GM19035 (cell line): Measurements from ENCODE around the gene MTMR12.

Source experiments
- ATAC-seq: cut with Tn5 transposase; IDR thresholded peaks from one replicate; pipeline ENCODE4 v1.9.1; 2021; ENCODE audit not compliant: unreplicated experiment

MTMR12 gene, protein sequence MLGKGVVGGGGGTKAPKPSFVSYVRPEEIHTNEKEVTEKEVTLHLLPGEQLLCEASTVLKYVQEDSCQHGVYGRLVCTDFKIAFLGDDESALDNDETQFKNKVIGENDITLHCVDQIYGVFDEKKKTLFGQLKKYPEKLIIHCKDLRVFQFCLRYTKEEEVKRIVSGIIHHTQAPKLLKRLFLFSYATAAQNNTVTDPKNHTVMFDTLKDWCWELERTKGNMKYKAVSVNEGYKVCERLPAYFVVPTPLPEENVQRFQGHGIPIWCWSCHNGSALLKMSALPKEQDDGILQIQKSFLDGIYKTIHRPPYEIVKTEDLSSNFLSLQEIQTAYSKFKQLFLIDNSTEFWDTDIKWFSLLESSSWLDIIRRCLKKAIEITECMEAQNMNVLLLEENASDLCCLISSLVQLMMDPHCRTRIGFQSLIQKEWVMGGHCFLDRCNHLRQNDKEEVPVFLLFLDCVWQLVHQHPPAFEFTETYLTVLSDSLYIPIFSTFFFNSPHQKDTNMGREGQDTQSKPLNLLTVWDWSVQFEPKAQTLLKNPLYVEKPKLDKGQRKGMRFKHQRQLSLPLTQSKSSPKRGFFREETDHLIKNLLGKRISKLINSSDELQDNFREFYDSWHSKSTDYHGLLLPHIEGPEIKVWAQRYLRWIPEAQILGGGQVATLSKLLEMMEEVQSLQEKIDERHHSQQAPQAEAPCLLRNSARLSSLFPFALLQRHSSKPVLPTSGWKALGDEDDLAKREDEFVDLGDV

DNA sequence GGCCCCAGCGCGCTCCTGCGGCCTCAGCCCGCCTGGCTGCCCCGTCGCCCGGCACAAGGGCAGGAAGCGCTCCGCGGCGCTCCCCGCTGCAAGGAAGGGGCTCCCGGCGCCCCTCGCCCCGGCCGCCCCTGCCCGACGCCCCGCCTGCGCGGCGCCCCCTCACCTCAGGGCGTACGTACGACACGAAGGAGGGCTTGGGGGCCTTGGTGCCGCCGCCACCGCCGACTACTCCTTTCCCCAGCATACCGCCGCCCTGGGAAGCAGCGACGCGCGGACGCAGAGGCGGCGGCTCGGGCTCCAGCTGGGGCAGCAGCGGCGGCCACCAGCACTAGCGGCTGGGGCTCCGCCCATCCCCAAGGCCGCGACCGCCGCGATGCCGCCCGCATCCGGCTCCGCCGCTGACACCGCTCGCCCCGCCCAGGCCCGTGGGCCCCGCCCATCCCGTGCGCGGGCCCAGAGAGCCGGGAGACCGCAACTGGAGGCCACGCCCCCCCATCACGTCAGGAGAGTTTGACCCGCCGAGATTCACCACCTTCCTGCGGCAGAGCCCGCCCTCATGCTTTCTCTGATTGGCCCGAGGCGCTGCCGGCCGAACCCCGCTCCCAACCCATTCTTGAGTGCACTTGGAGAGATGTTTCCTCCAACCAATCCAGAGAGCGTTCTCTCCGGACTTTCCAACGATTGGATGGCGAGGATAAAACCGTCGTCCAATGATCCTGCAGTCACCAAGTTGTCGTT, at the start of gene MTMR12:
Gene MTMR12 (minus strand): TSS at position 345 of the 738 bp plus-strand sequence. CDS start 101 bp downstream, at position 244.
- ATAC-seq = peak; percentile 92

DNA sequence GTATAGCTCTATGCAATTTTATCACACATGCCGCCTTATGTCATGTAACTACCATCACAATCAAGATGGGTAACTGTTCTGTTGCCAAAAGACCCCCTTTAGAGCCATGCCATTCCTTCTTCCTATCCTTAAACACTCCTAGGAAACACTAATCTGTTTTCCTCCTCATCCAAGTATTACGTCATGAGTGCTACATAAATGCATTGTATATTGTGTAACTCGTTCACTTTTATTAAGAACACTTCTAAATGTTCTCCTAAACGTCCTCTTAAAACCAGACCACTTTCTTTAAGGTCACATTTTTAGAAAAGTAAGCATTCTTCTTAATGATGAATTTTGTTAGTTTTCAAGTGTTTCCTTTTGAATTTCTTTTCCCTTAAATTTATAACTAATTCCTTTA, 49.8 kb upstream of the MTMR12 start:
- ATAC-seq = no peak

DNA sequence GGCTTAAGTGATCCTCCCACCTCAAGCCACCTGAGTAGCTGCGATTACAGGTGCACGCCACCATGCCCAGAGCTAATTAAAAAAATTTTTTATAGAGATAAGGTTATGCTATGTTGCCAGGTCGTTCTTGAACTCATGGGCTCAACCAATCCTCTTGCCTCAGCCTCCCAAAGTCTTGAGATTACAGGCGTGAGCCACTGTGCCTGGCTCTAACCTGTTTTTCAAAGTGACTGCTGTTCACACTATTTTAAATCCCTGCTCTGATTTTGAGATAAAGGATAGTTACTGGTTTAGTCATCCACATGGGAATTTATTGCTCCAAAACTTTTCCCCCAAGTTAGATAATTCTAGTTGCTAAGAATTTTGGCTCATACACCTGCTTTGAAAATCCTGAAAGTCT, 48.2 kb upstream of the MTMR12 start:
- no peak for ATAC-seq

DNA sequence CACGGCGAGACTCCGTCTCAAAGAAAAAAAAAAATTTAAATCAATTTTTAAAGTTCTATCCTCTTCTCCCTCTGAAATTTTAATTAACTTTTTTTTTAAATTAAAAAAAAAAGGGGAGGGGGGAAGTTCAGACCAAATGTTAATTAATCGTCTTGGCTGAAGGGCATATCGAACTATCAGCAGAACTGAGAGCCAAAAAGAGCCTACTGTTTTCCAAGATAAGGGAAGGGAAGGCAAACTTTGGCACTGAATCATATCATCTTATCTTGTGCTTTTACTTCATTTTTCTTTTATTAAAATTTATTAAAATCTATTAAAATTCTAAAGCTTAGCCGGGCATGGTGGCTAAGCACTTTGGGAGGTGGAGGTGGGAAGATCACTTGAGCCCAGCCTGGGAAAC, 45.9 kb upstream of the MTMR12 start:
- ATAC-seq = no peak

DNA sequence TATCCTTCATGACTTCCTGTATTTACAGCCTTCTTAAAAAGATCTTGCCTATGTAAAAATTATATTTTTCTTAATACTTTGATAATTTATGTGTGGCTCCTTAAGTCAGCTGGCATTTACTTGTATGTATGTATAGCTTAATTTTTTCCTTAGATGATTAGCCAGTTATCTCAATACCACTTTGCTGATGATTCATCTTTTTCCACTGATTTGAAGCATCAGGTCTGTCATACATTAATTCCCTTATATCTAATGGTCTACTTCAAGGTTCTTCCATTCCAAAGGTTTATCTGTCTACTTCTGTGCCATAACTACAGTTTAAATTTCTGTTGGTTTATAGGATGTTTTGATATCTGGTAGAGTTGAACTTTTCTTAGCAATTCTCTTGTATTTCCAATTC, 44.9 kb upstream of the MTMR12 start:
- ATAC-seq = no peak

DNA sequence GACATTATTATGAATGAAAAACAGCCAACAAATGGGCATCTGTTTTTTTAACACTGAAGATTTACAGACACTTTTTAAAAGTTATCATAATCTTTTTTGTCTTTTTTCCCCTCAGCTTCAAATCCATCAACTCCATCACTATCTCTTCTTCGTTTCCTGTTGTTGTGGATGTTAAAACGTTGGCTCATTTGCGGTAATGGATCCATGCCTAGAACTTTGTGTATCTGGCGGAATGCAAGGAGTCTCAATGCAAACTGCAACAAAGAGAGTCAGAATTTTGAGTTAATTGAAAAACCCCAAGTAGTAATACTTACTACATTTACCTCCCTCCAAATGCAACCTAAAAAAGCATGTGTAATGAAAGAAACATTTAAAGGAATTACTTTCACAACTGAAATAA, 42.9 kb upstream of the MTMR12 start:
- no peak for ATAC-seq

DNA sequence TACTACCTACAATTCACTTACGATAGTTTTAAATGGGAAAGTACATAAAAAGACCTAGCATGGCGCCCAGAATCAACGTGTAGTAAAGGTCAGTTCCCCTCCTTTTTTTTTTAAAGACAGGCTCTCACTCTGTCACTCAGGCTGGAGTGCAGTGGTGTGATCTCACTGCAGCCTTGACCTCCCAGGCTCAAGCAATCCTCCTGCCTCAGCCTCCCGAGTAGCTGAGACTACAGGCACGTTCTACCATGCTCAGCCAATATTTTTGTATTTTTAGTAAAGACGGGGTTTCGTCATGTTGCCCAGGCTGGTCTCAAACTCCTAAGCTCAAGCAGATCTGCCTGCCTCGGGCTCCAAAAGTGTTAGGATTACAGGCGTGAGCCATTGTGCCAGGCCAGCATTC, 40.7 kb upstream of the MTMR12 start:
- ATAC-seq = no peak

DNA sequence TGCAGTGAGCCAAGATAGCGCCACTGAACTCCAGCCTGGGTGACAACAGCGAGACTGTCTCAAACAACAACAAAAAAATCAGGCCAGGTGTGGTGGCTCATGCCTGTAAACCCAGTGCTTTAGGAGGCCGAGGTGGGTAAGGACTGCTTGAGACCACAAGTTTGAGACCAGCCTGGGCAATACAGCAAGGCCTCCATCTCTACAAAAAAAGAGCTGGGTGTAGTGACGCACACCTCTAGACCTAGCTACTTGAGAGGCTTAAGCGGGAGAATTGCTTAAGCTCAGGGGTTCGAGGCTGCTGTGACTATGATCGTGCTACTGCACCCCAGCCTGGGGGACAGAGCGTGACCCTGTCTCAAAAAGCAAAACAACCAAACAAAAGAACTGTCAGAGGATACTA, 39.9 kb upstream of the MTMR12 start:
- no peak for ATAC-seq

DNA sequence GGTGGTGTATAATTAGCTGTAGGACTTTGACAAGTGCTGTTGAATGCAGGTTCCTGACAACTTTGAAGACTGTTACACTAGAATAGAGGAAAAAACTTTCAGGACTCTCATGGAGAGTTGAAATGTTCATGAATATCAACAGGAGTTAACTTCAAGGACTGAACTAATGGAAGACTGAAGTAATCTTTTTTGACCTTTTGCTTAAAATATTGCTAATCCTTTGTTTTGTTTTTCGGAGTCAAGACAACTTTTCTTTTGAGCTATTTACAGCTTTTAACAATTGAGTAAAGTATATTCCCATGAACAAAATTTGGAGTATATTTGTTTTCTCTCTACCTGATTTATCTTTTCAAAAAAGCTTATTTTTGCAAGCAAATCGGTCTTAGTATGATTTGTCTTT, 34.1 kb upstream of the MTMR12 start:
- no peak for ATAC-seq

DNA sequence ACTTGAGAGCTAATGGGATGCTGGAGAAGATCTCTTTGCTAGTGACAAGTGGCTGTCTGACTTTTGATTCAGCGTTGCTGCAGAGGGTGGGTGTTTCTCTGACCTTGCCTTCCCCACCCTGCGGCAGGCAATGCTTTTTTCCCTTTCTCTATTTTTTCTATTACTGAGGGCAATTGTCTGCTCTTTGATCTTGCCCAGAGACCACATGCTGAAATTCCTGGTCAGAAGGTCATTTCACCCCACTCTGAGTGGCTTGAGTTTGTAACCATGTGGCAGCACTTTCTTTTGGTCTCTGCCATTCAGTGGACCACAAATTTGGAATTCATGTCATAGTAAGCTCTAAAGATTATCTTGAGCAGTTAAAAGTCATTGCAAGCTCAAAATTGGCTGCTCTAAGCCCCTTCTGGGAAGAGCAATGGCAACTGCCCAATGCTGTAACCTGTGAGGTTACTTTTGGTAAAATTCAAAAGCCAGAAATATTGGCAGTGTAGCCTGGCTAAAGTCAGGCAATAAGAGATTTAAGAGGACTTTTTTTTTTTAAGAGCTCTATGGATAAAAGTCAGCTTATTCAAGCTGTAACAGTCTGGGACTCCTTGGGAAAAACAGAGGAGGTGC, 30.4 kb upstream of the MTMR12 start:
- ATAC-seq = no peak

DNA sequence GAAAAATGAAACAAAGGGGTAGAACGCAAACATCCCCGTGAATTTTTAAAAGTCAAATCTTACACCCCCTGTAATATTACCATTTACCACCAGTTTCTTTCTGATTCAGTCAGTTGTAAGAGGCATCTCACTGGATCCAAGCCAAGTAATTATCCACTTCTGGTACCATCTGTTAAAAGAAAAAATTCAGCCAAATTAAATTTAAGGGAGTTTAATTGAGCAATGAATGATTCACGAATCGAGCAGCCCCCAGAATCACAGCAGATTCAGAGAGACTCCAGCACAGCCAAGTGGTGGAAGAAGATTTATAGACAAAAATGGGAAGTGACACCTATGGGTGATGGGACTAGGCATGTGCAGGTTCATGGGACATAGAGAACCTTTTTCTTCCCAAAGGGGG, 29.9 kb upstream of the MTMR12 start:
- no peak for ATAC-seq

DNA sequence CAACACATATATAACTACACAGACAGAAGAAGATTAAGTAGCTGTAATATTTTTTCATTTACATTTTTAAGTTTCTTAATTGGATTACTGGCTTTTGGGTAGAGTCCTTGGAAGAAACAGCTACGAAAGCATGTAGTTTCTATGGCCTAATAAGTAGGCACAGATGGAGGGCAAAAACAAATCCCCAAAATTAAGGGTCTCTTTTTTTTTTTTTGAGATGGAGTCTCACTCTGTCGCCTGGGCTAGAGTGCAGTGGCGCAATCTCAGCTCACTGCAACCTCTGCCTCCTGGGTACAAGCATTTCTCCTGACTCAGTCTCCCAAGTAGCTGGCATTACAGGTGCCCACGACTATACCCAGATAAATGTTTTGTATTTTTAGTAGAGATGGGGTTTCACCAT, 27.1 kb upstream of the MTMR12 start:
- no peak for ATAC-seq

DNA sequence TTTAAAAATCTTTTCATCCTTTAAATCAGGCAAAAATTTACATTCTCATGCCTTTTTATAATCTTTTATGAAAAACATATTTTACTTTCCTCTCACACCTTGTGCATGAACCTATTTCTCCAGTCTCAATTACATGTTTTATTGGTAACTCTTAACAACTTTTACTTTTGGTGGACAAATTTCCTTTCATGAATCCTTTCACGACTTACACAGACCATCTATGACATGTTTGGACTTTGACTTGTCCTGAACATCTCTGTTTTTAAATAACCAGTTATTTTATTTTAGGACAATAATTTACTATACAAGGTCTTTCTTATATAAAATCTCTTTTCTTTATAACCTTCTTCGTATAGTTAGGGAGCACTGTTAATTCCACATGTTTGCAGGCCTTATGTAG, 26.5 kb upstream of the MTMR12 start:
- no peak for ATAC-seq

DNA sequence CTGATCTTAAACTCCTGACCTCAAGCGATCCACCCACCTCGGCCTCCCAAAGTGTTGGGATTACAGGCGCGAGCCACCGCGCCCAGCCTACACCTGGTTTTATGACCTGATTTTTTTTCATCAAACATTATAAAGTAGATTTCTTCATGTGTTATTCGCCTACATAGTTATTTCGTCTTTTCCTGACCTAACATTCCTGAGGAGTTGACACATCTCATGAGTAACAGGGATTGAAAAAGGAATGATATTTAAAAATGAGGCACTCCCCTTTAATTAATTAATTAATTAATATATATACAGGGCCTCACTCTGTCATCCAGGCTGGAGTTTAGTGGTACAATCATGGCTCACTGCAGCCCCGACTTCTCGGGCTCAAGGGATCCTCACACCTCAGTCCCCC, 20.2 kb upstream of the MTMR12 start:
- ATAC-seq = no peak

DNA sequence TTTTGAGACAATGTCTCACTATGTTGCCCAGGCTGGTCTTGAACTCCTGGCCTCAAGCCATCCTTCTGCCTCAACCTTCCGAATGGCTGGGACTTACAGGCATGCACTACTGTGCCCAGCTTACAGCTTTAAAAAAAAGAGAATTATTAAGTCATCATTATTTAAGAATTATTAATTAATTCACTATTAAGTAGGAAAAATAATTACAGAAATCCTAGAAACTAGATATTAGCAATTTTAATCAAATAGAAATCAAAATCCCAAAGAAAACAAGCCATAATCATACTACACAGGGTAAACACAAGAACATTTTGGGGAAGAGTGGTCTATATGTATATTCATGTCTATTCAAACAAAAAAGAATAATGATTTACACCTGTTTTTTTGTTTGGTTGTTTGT, 19.6 kb upstream of the MTMR12 start:
- no peak for ATAC-seq

DNA sequence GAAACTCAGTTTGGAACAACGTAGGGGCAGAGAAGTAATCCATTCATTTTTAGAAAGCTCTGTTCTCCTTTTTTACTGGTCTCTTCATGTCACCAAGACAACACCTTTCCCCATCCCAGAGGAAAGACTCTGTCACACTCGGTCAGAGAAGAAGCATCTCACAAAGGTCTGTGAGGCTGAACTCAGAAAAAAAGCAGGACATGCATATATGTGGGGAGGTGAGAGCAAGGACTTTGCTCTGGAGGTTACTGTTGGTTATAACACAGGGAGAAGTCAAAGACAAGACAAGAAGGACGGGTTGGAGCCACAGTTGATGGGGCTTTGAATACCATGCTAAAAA, 19.2 kb upstream of the MTMR12 start:
- no peak for ATAC-seq

DNA sequence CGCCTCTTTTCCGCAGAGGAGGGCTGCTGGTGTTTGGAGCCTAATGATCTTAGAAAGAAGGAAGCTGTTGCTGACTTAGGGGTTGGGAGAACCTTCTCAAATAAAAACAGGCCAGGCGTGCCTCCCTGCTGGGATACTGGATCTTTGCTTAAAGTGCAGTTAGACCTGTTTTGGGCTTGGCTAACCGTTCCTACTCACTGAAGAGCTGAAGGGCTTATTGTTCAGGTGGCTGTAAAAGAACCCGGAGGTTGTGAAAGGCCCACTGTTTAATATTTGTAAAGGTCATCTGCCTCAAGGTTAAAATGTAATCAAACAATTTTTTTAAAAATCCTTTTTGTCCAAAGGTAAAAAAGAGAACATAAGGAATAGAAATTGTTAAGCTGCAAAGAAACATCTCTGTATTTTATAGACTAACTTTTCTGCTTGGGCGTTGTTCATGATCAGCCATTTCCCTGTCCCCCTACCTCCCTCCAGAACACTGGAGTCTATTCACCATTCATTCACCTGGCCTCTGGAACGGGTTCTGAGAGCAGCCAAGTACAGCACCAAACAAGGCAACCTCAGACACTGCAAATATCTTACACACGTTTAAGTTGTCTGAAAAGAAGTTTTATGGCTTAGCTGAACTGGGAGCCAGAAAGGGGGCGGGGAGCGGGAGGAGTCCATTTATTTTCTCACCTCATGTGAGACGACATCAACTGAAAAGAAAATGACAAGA, 18.6 kb upstream of the MTMR12 start:
- no peak for ATAC-seq

DNA sequence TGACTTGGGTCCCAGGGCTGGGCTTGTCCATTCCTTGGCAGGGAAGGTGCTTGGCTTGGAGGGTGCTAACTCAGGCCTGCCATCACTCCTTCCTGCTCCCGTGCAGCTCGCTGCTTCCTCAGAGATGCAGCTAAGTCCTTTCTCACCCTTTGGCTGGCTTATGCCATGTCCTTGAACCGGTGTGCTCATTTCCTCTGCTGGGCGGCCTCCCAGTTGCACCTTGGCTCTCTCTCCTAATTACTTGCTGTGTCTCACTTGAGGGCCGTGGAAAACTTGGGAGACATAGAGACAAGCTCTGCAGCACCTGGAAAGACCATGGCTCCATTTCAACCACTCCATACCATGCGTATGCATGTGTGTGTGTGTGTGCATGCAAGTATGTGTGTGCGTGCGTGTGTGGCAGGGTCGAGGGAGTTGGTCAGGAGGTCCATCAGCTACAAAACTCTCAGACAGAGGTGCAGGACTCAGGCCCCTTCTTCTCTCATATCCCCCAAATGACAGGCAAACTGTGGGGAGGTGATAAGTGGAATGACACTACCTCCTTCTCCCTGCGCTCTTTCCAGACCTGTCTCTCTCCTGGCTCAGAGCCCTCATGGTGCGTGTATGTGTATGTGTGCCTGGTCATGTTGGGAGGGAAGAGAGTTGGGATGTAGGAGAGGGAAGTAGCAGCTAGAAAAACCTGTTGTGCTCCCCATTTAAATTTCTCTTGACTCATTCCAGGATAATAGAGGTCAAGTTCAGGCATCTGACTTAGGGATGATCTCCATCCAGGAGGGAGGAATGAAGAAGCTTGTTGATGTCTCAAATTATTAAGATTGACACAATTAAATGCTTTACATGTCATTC, 17.6 kb upstream of the MTMR12 start:
- ATAC-seq = no peak

DNA sequence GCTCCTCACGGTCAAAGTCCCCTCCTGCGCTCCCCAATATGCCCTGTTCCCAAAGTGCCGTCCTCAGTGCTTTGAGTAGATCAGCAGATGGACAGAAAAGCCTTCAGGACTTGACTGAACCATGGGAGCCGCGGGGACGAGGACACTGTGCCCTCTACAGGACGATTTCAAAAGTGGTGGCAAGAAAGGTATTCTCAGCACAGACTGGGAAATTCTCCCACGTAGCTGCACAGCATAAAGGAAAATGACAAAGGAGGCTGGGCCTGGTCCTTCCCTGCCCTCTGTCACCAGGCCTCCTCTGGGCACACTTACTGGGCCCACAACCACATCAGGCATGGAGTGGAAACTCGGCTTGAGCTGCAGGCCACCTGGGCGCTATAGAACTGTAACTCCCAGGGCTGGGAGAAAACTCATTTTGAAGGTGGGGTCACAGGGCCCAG, 16.7 kb upstream of the MTMR12 start:
- ATAC-seq = peak; percentile 84

DNA sequence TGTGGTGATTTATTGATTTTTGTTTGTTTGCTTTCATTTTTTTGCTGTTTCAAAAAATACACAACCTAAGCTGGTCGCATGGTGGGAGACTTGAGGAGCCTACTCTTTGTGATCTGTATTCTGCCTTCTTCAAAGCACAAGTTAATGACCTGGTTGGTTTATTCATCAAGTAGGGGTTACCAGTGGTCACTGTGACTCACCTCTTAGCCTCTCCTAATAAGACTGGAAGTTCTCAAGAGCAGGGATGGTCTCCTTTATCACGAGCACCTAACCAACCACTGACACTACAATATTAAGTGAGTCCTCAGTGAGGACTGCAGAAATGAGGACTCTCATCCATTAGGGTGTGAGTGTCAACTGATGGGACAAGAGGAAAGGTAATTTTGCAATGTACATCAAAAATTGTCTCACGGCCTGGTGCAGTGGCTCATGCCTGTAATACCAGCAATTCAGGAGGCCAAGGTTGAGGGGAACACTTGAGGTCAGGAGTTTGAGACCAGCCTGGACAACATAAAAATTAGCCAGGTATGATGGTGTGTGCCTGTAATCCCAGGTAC, 13.6 kb upstream of the MTMR12 start:
- no peak for ATAC-seq
